Progenitor cell of endocrine pancreas (in vitro differentiated cells): Measurements from ENCODE around the gene EPG5. TPM values are rescaled to one million over a fixed set of nuclear protein-coding genes. Genes with fewer than 3 reads are reported as not detected.
A peak's percentile ranks its signal among the peaks of the same experiment; 100 is the strongest.
"Not testable (repeated sequence)": the region's sequence is repeated elsewhere in the genome, so short reads cannot be mapped to it uniquely, and the experiment has no call there.

Source experiments
- DNase-seq: peaks from one replicate; pipeline ENCODE4 v3.0.0; 2021; ENCODE audit warnings: low spot score; ENCODE audit not compliant: unreplicated experiment
- H3K27ac Mint-ChIP-seq: 2 replicates; pipeline ENCODE4 v1.8.0; 2021; ENCODE audit warnings: mild to moderate bottlenecking, moderate library complexity, mixed read lengths
- H3K27me3 Mint-ChIP-seq: 2 replicates; pipeline ENCODE4 v1.8.0; 2021; ENCODE audit warnings: mixed read lengths
- H3K36me3 Mint-ChIP-seq: 2 replicates; pipeline ENCODE4 v1.8.0; 2022; ENCODE audit warnings: mixed read lengths; ENCODE audit not compliant: insufficient read depth
- H3K4me1 Mint-ChIP-seq: 2 replicates; pipeline ENCODE4 v1.8.0; 2021; ENCODE audit warnings: low read depth, mixed read lengths
- H3K4me3 Mint-ChIP-seq: 2 replicates; pipeline ENCODE4 v1.8.0; 2021; ENCODE audit warnings: low read depth, mild to moderate bottlenecking, moderate library complexity, mixed read lengths
- H3K9me3 Mint-ChIP-seq: 2 replicates; pipeline ENCODE4 v1.8.0; 2021; ENCODE audit warnings: low read depth, mixed read lengths
- total RNA-seq: library from RNA; stranded (reverse); gene quantifications from 2 replicates; pipeline ENCODE4 v1.2.1, GENCODE V29; 2021
- TF ChIP-seq, protein P1 (sequence below): fragments of 200-600 bp; sonication (generic); IDR thresholded peaks from one replicate; pipeline ENCODE4 v1.5.0; 2021; ENCODE audit warnings: antibody characterized with exemption, mild to moderate bottlenecking; ENCODE audit not compliant: unreplicated experiment

Gene EPG5
- total RNA-seq, 1 donor from 2014 or later = 35.3 TPM

DNA sequence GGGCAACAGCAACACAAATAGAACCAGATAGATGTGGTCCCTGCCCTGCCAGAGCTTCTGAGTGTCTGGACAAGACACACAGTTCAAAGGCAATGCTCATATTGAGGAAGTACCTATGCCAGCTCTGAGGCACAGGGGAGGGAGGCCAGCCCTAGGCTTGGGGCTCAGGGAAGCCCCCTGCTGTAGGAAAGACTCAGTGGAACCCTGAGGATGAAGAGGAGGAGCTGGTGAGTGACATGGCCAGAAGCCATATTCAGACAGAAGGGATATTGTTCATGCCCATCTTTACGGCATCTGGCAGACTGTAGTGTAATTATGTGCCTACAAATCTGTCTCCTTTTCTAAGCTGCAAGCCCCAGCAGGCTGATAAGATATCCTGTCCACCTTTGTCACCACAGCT is 132.8 kb downstream of the EPG5 start:
- TF ChIP-seq, protein P1, sequence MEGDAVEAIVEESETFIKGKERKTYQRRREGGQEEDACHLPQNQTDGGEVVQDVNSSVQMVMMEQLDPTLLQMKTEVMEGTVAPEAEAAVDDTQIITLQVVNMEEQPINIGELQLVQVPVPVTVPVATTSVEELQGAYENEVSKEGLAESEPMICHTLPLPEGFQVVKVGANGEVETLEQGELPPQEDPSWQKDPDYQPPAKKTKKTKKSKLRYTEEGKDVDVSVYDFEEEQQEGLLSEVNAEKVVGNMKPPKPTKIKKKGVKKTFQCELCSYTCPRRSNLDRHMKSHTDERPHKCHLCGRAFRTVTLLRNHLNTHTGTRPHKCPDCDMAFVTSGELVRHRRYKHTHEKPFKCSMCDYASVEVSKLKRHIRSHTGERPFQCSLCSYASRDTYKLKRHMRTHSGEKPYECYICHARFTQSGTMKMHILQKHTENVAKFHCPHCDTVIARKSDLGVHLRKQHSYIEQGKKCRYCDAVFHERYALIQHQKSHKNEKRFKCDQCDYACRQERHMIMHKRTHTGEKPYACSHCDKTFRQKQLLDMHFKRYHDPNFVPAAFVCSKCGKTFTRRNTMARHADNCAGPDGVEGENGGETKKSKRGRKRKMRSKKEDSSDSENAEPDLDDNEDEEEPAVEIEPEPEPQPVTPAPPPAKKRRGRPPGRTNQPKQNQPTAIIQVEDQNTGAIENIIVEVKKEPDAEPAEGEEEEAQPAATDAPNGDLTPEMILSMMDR = no peak
- Mint-ChIP-seq H3K27me3 (peaks cover 38% of the 10 kb centered on the region), H3K4me3 (no peak overlapping the region), H3K27ac (peak overlapping the region; percentile 33), H3K4me1 (peaks cover 38% of the 10 kb centered on the region), H3K36me3 (peaks cover under 1% of the 10 kb centered on the region), H3K9me3 (no peaks in the 10 kb centered on the region)
- DNase-seq = no peak

DNA sequence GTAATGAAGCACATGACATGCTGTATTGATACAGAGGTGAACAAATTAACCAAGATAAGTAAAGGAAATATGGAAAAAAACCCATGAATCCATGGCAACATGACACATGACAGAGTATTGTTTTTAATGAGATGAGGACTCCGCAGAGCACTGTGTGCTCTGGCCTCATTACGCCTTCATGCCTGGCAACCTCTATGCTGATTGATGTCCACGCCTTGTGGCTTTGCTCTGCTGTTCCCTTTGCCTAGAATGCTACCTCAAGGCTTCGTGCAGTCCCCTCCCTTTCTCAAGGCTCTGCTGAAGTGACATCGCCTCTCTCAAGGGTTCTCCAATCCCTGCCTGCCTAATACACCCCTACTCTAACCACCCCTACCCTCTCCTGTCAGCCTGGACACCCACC is 133.3 kb downstream of the EPG5 start:
- Mint-ChIP-seq H3K27me3 (peaks cover 35% of the 10 kb centered on the region), H3K9me3 (no peaks in the 10 kb centered on the region)

DNA sequence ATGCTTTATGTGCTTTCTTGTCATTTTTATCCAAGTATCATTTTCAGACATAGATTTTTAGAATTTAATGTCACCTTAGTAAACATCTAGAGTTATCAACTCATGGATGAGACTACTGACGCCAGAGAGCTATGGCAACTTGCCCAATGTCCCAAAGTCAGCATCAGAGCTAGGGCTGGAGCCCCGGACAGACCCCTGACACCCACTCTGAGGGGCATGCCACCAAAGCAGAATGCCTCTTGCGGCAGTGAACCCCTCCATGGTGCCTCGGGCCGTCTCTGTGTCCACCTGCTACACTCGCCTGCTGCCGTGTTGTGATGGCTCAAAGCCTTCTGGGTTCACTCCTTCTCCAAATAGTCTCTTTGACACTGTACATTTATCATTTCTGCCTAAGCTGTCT is 136.2 kb downstream of the EPG5 start:
- peaks cover 47% of the 10 kb centered on the region for H3K4me1 Mint-ChIP-seq
- H3K9me3 Mint-ChIP-seq = no peaks in the 10 kb centered on the region
- H3K27ac Mint-ChIP-seq = no peak overlapping the region
- no peak for DNase-seq
- no peaks in the 10 kb centered on the region for H3K36me3 Mint-ChIP-seq
- TF ChIP-seq, protein P1 = no peak
- no peak overlapping the region for H3K4me3 Mint-ChIP-seq
- H3K27me3 Mint-ChIP-seq = peaks cover 16% of the 10 kb centered on the region

More for the DNA sequence above, 133.3 kb downstream of the EPG5 start:
- H3K4me1 Mint-ChIP-seq = peaks cover 43% of the 10 kb centered on the region
- H3K36me3 Mint-ChIP-seq = no peaks in the 10 kb centered on the region
- TF ChIP-seq, protein P1 = no peak
- no peak overlapping the region for H3K4me3 Mint-ChIP-seq
- H3K27ac Mint-ChIP-seq = peak overlapping the region; percentile 33
- DNase-seq = no peak

DNA sequence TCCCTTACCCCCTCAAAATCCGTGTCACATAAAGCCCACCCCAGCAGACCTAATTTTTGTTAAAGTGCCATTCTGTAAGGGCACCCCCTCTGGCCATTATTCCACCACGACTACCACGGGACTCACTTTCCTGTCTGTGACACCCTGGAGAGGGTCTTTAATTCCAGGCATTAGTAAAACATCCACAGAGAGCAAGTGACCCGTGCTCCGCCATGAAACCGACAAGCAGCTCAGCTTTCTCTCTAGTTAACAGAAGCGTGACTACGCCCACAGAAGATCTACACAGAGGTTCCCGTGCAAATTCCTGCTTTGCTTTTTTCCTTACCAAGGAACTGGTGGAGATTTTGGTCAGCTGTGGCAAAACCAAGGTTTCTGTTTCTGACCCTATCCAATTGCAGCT is 137.3 kb downstream of the EPG5 start:
- H3K9me3 Mint-ChIP-seq = no peaks in the 10 kb centered on the region
- peaks cover 38% of the 10 kb centered on the region for H3K4me1 Mint-ChIP-seq
- H3K4me3 Mint-ChIP-seq = no peak overlapping the region
- no peaks in the 10 kb centered on the region for H3K36me3 Mint-ChIP-seq
- no peak for DNase-seq
- H3K27me3 Mint-ChIP-seq = peaks cover 5% of the 10 kb centered on the region
- TF ChIP-seq, protein P1 = no peak
- H3K27ac Mint-ChIP-seq = peak overlapping the region; percentile 12

DNA sequence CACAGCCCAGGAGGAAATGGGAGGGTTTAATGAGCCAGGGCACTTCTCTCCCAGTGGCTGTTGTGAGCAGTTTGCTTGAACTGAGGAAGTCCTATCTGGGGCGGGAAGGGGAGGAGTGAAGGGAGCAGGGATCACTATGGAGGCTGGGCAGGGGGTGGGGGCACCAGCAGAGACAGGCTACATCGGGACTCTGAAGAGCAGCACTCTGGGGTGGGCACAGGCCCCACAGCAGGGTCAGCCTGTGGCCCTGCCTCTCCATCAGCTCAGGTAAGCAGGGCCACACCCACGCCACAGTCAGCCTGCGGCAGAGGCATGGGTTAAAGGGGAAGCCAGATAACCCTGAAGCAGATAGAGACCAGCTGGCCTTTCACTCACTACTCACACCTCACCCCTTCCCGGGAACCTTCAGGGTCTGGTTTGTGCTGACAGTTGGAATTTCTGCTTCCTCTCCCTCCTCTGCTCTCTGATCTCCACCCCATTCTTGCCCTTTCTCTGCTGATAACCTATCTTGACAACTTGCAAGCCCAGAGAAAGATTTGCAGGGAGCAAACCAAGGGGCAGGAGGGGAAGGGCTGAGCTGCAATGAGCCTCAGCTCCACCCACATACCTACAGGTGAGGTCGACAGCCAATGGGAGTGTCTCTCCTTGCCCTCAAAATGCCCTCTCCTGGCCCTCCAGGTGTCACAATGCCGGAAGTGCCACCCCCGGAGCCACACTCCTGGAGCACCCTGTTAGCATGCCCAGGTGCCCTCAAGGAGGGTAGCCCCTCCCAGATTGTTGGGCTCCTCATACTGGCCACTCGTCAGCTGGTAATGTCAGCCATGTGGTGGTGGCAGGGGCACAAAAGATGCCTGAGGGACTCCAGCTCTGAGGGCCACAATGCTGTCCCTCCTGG is 138.0 kb downstream of the EPG5 start:
- no peak for DNase-seq
- H3K4me1 Mint-ChIP-seq = peaks cover 33% of the 10 kb centered on the region
- TF ChIP-seq, protein P1 = no peak
- peak overlapping the region; percentile 90 for H3K27ac Mint-ChIP-seq
- no peaks in the 10 kb centered on the region for H3K36me3 Mint-ChIP-seq
- H3K27me3 Mint-ChIP-seq = peaks cover 4% of the 10 kb centered on the region
- no peaks in the 10 kb centered on the region for H3K9me3 Mint-ChIP-seq
- peak overlapping the region; percentile 33 for H3K4me3 Mint-ChIP-seq

DNA sequence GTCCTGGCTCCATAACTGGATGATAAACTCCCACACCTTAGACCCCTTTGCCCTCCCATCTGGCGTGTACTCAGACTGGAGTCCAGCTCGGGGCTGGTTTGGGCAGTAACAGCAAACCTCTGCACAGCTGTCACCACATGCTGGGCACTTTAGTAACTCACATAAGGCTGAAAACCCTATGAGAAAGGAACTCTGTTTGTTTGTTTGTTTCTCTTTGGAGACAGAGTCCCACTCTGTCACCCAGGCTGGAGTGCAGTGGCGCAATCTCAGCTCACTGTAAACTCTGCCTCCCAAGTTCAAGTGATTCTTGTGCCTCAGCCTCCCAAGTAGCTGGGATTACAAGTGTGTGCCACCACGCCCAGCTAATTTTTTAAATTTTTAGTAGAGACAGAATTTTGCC is 140.4 kb downstream of the EPG5 start:
- H3K4me3 Mint-ChIP-seq, DNase-seq, H3K27ac Mint-ChIP-seq, H3K9me3 Mint-ChIP-seq, H3K36me3 Mint-ChIP-seq, H3K27me3 Mint-ChIP-seq: not testable (repeated sequence)
- H3K4me1 Mint-ChIP-seq = peaks cover 25% of the 10 kb centered on the region
